MM.1S (cell line): ENCODE data around the gene TUBA3E.
"Not testable (repeated sequence)": the region's sequence is repeated elsewhere in the genome, so short reads cannot be mapped to it uniquely, and the experiment has no call there.

Experiments
- DNase-seq: peaks from one replicate; pipeline ENCODE4 v3.0.0-alpha.2; 2015
- H2AFZ ChIP-seq: fragments of 300-600 bp; sonication (generic); 2 replicates; pipeline ENCODE4 v1.6.0; 2016; ENCODE audit warnings: antibody characterized with exemption, low read length
- H3F3A ChIP-seq: fragments of 300-600 bp; sonication (generic); 2 replicates; pipeline ENCODE4 v1.6.1; 2016; ENCODE audit warnings: mild to moderate bottlenecking, antibody characterized with exemption, low read length, moderate library complexity, mixed read lengths; ENCODE audit not compliant: insufficient read depth
- H3K27ac ChIP-seq: fragments of 300-600 bp; sonication (generic); 2 replicates; pipeline ENCODE4 v1.5.1; 2016; ENCODE audit warnings: mild to moderate bottlenecking, low read length
- H3K27me3 ChIP-seq: fragments of 300-600 bp; sonication (generic); replicated peaks from 2 replicates; pipeline ENCODE4 v1.6.0; 2016; ENCODE audit warnings: low read length; ENCODE audit not compliant: insufficient read depth
- H3K36me3 ChIP-seq: fragments of 300-600 bp; sonication (generic); replicated peaks from 2 replicates; pipeline ENCODE4 v1.6.1; 2016; ENCODE audit warnings: mild to moderate bottlenecking, low read length, mixed read lengths; ENCODE audit not compliant: insufficient read depth
- H3K4me1 ChIP-seq: fragments of 300-600 bp; sonication (generic); 2 replicates; pipeline ENCODE4 v1.6.1; 2016; ENCODE audit warnings: low read length, mixed read lengths
- H3K4me2 ChIP-seq: fragments of 300-600 bp; sonication (generic); 2 replicates; pipeline ENCODE4 v1.6.0; 2016; ENCODE audit warnings: low read depth, low read length
- H3K4me3 ChIP-seq: fragments of 300-600 bp; sonication (generic); 2 replicates; pipeline ENCODE4 v1.5.1; 2016; ENCODE audit warnings: low read length, mixed read lengths
- H3K79me2 ChIP-seq: fragments of 300-600 bp; sonication (generic); 2 replicates; pipeline ENCODE4 v1.6.1; 2016; ENCODE audit warnings: mixed run types, low read length, mixed read lengths
- H3K9ac ChIP-seq: fragments of 300-600 bp; sonication (generic); 2 replicates; pipeline ENCODE4 v1.6.1; 2016; ENCODE audit warnings: low read length, mixed read lengths
- H3K9me2 ChIP-seq: fragments of 300-600 bp; sonication (generic); replicated peaks from 2 replicates; pipeline ENCODE4 v1.6.1; 2016; ENCODE audit warnings: mild to moderate bottlenecking, low read length, mixed read lengths; ENCODE audit not compliant: insufficient read depth
- H3K9me3 ChIP-seq: fragments of 300-600 bp; sonication (generic); replicated peaks from 2 replicates; pipeline ENCODE4 v1.6.1; 2016; ENCODE audit warnings: mild to moderate bottlenecking, low read length, mixed read lengths; ENCODE audit not compliant: insufficient read depth
- H4K20me1 ChIP-seq: fragments of 300-600 bp; sonication (generic); 2 replicates; pipeline ENCODE4 v1.6.1; 2016; ENCODE audit warnings: mild to moderate bottlenecking, low read length, moderate library complexity, mixed read lengths; ENCODE audit not compliant: insufficient read depth
- CTCF ChIP-seq: fragments of 300-600 bp; sonication (generic); IDR thresholded peaks from 2 replicates; pipeline ENCODE4 v1.5.1; 2016; ENCODE audit warnings: antibody characterized with exemption, low read length, mixed read lengths
- EZH2 ChIP-seq: fragments of 300-600 bp; sonication (generic); optimal IDR thresholded peaks from 2 replicates; pipeline ENCODE3; 2017; ENCODE audit warnings: low read depth, mild to moderate bottlenecking, antibody characterized with exemption, low read length, mixed read lengths
- EZH2phosphoT487 ChIP-seq: fragments of 300-600 bp; sonication (generic); IDR thresholded peaks from 2 replicates; pipeline ENCODE4 v1.6.1; 2018; ENCODE audit warnings: antibody characterized with exemption, low read length

Gene TUBA3E

GRCh38 chr2:130162968-130163367 lies 35.3 kb downstream of the TUBA3E start:
- Histone ChIP-seq H3K9ac (no peak overlapping the region), H3K79me2 (no peaks in the 10 kb centered on the region), H3K36me3 (no peaks in the 10 kb centered on the region), H3F3A (no peaks in the 10 kb centered on the region), H3K4me2 (no peak overlapping the region), H3K9me2 (no peaks in the 10 kb centered on the region), H4K20me1 (no peaks in the 10 kb centered on the region), H3K4me3 (no peak overlapping the region), H3K9me3 (no peaks in the 10 kb centered on the region), H3K27me3 (no peaks in the 10 kb centered on the region), H2AFZ (no peak overlapping the region), H3K4me1 (no peaks in the 10 kb centered on the region), H3K27ac (no peak overlapping the region)
- no peak for DNase-seq
- no peak for TF ChIP-seq EZH2phosphoT487
- no peak for TF ChIP-seq CTCF
- no peak for TF ChIP-seq EZH2

- H3K4me2 ChIP-seq, DNase-seq, H3K79me2 ChIP-seq, H3K9ac ChIP-seq, H3K9me3 ChIP-seq, H3K4me1 ChIP-seq, H3K36me3 ChIP-seq, H4K20me1 ChIP-seq, H3K27me3 ChIP-seq, H3K9me2 ChIP-seq, H3K4me3 ChIP-seq, H3F3A ChIP-seq, H3K27ac ChIP-seq, H2AFZ ChIP-seq: not testable (repeated sequence)
Measured at GRCh38 chr2:130162486-130162885, 35.8 kb downstream of the TUBA3E start.

GRCh38 chr2:130160838-130161705 lies 37.2 kb downstream of the TUBA3E start:
- H3K9ac ChIP-seq: not testable (repeated sequence)

GRCh38 chr2:130160131-130160530 lies 38.1 kb downstream of the TUBA3E start:
- H3K4me1 ChIP-seq: no peaks in the 10 kb centered on the region
- no peaks in the 10 kb centered on the region for H3K9me3 ChIP-seq
- no peaks in the 10 kb centered on the region for H3K79me2 ChIP-seq
- TF ChIP-seq CTCF: no peak
- TF ChIP-seq EZH2phosphoT487: no peak
- no peak for TF ChIP-seq EZH2
- no peak overlapping the region for H3K27ac ChIP-seq
- H3K4me3 ChIP-seq: no peak overlapping the region
- no peak overlapping the region for H3K4me2 ChIP-seq
- H3K36me3 ChIP-seq: no peaks in the 10 kb centered on the region
- no peaks in the 10 kb centered on the region for H3F3A ChIP-seq
- H3K27me3 ChIP-seq: no peaks in the 10 kb centered on the region
- no peak for DNase-seq
- no peaks in the 10 kb centered on the region for H4K20me1 ChIP-seq
- no peaks in the 10 kb centered on the region for H3K9me2 ChIP-seq
- no peak overlapping the region for H3K9ac ChIP-seq
- H2AFZ ChIP-seq: no peak overlapping the region

More at GRCh38 chr2:130160838-130161705, 37.2 kb downstream of the TUBA3E start:
- not testable (repeated sequence) for H3F3A ChIP-seq, H3K4me2 ChIP-seq, H4K20me1 ChIP-seq, H3K9me3 ChIP-seq, H2AFZ ChIP-seq, H3K4me1 ChIP-seq, H3K79me2 ChIP-seq, DNase-seq, H3K27ac ChIP-seq, H3K27me3 ChIP-seq, H3K4me3 ChIP-seq, H3K9me2 ChIP-seq, H3K36me3 ChIP-seq

GRCh38 chr2:130159376-130159775 lies 38.9 kb downstream of the TUBA3E start:
- H3K9me3 ChIP-seq, H3K27me3 ChIP-seq, H3F3A ChIP-seq, DNase-seq, H3K36me3 ChIP-seq, H4K20me1 ChIP-seq, H3K79me2 ChIP-seq, H3K9ac ChIP-seq, H3K4me1 ChIP-seq, H3K9me2 ChIP-seq, H3K4me2 ChIP-seq, H2AFZ ChIP-seq, H3K4me3 ChIP-seq, H3K27ac ChIP-seq: not testable (repeated sequence)
